H1 (cell line): ENCODE measurements around the gene GRIP1. TPM values are rescaled to one million over a fixed set of nuclear protein-coding genes. Genes with fewer than 3 reads are reported as not detected.

Experiments
- CTCF ChIA-PET: fragments of 300-600 bp; sonication (Branson Sonifier 250); formaldehyde crosslinking; loops from one replicate; lab custom pipeline; 2021; ENCODE audit not compliant: partially characterized antibody; lab: Charles Lee
- POLR2A ChIA-PET: fragments of 300-600 bp; sonication (Branson Sonifier 250); formaldehyde crosslinking; loops from one replicate; lab custom pipeline; 2021; ENCODE audit warnings: inconsistent platforms; ENCODE audit not compliant: partially characterized antibody; lab: Charles Lee
- DNase-seq, 2 experiments: peaks; one replicate each; pipeline versions ENCODE4 v3.0.0 to v3.0.0-alpha.2; 2010 to 2022; ENCODE audit warnings: low spot score in 2 of 2, low read depth in 1 of 2, mixed read lengths in 1 of 2
- FAIRE-seq: peaks from 2 replicates; lab custom pipeline; 2011; peaks lifted over from hg19 to GRCh38; lab: Jason Lieb, UNC
- H2AFZ ChIP-seq: 2 replicates; pipeline ENCODE4 v1.8.1; 2012; ENCODE audit warnings: low read length, inconsistent platforms
- H2AK5ac ChIP-seq: 2 replicates; pipeline ENCODE4 v1.6.1; 2013; ENCODE audit warnings: low read depth, low read length
- H2BK120ac ChIP-seq: replicated peaks from 2 replicates; pipeline ENCODE3; 2013; ENCODE audit warnings: low read depth, low read length, inconsistent platforms
- H2BK12ac ChIP-seq: 2 replicates; pipeline ENCODE4 v1.6.1; 2013; ENCODE audit warnings: low read depth, low read length
- H2BK15ac ChIP-seq: 2 replicates; pipeline ENCODE4 v1.6.1; 2013; ENCODE audit warnings: low read length
- H2BK20ac ChIP-seq: 2 replicates; pipeline ENCODE4 v1.6.1; 2013; ENCODE audit warnings: low read length
- H2BK5ac ChIP-seq: 2 replicates; pipeline ENCODE4 v1.6.1; 2013; ENCODE audit warnings: low read depth, low read length
- H3K14ac ChIP-seq: 2 replicates; pipeline ENCODE4 v1.6.1; 2013; ENCODE audit warnings: inconsistent platforms; ENCODE audit not compliant: insufficient read length
- H3K18ac ChIP-seq: 2 replicates; pipeline ENCODE4 v1.6.1; 2013; ENCODE audit warnings: low read length; ENCODE audit errors: extremely low read depth
- H3K23ac ChIP-seq: 2 replicates; pipeline ENCODE4 v1.6.1; 2013; ENCODE audit warnings: inconsistent platforms; ENCODE audit not compliant: insufficient read length
- H3K23me2 ChIP-seq: 2 replicates; pipeline ENCODE4 v1.6.1; 2013; ENCODE audit warnings: low read depth, low read length
- H3K27ac ChIP-seq: 2 replicates; pipeline ENCODE4 v1.6.1; 2011; ENCODE audit warnings: low read depth, low read length, inconsistent platforms
- H3K27me3 ChIP-seq, 4 experiments: replicated peaks in 1 of 4; 1 replicate in 1 of 4; 2 replicates in 3 of 4; pipeline versions ENCODE4 v1.6.1 to v1.8.1; 2011 to 2013; ENCODE audit warnings: low read length in 3 of 4, mild to moderate bottlenecking in 3 of 4, inconsistent platforms in 2 of 4, mixed read lengths in 2 of 4, moderate library complexity in 1 of 4; ENCODE audit not compliant: control insufficient read depth in 3 of 4, insufficient read depth in 3 of 4; ENCODE audit errors: extremely low read depth in 1 of 4
- H3K36me3 ChIP-seq, 4 experiments: 2 replicates each; pipeline versions ENCODE4 v1.6.1 to v1.8.1; 2011 to 2013; ENCODE audit warnings: mild to moderate bottlenecking in 4 of 4, low read length in 3 of 4, moderate library complexity in 2 of 4, control low read depth in 1 of 4, inconsistent platforms in 1 of 4; ENCODE audit not compliant: insufficient read depth in 4 of 4, control insufficient read depth in 2 of 4
- H3K4ac ChIP-seq: replicated peaks from 2 replicates; pipeline ENCODE3; 2013; ENCODE audit warnings: low read length, low read depth, mixed read lengths, inconsistent platforms; ENCODE audit not compliant: insufficient read length
- H3K4me1 ChIP-seq, 4 experiments: replicated peaks in 1 of 4; 1 replicate in 1 of 4; 2 replicates in 3 of 4; pipeline versions ENCODE4 v1.6.1 to v1.8.1; 2011 to 2013; ENCODE audit warnings: low read length in 3 of 4, inconsistent platforms in 2 of 4, mixed read lengths in 1 of 4; ENCODE audit not compliant: insufficient read depth in 4 of 4, control insufficient read depth in 3 of 4
- H3K4me2 ChIP-seq, 2 experiments: 2 replicates each; pipeline versions ENCODE4 v1.6.1 to v1.8.1; 2011 to 2013; ENCODE audit warnings: low read depth in 2 of 2, low read length in 2 of 2, control low read depth in 1 of 2, inconsistent platforms in 1 of 2, mild to moderate bottlenecking in 1 of 2; ENCODE audit not compliant: insufficient read depth in 1 of 2
- H3K4me3 ChIP-seq, 4 experiments: fragments of 200-600, 300-600 bp in 1 of 4; sonication (generic), shearing (Covaris generic), sonication (Bioruptor Twin) in 1 of 4; 2 replicates each; pipeline versions ENCODE4 v1.5.1 to v1.8.1; 2011 to 2016; ENCODE audit warnings: low read length in 4 of 4, low read depth in 3 of 4, control low read depth in 2 of 4, inconsistent platforms in 2 of 4, mild to moderate bottlenecking in 2 of 4, mixed read lengths in 1 of 4, moderate library complexity in 1 of 4; ENCODE audit not compliant: insufficient read depth in 2 of 4; ENCODE audit errors: extremely low read depth in 1 of 4
- H3K56ac ChIP-seq: replicated peaks from 2 replicates; pipeline ENCODE3; 2013; ENCODE audit warnings: low read depth, mild to moderate bottlenecking, mixed read lengths, low read length, inconsistent platforms; ENCODE audit not compliant: insufficient read length
- H3K79me1 ChIP-seq: 2 replicates; pipeline ENCODE4 v1.6.1; 2013; ENCODE audit warnings: low read depth, low read length, control low read depth
- H3K79me2 ChIP-seq, 2 experiments: 2 replicates each; pipeline versions ENCODE4 v1.6.1 to v1.8.1; 2012 to 2013; ENCODE audit warnings: low read length in 2 of 2, mild to moderate bottlenecking in 2 of 2, inconsistent platforms in 1 of 2; ENCODE audit not compliant: insufficient read depth in 2 of 2, control insufficient read depth in 1 of 2
- H3K9ac ChIP-seq, 4 experiments: replicated peaks in 1 of 4; 1 replicate in 1 of 4; 2 replicates in 3 of 4; pipeline versions ENCODE4 v1.6.1 to v1.8.1; 2011 to 2013; ENCODE audit warnings: low read depth in 3 of 4, low read length in 3 of 4, control low read depth in 2 of 4, mild to moderate bottlenecking in 2 of 4, moderate library complexity in 2 of 4, inconsistent platforms in 1 of 4; ENCODE audit errors: extremely low read depth in 1 of 4
- H3K9me3 ChIP-seq, 2 experiments: 2 replicates each; pipeline versions ENCODE4 v1.6.1 to v1.8.1; 2012 to 2013; ENCODE audit warnings: mild to moderate bottlenecking in 2 of 2, moderate library complexity in 2 of 2, control low read depth in 1 of 2, inconsistent platforms in 1 of 2, low read depth in 1 of 2, low read length in 1 of 2, mixed read lengths in 1 of 2; ENCODE audit not compliant: insufficient read depth in 2 of 2
- H4K20me1 ChIP-seq, 2 experiments: replicated peaks in 1 of 2; 2 replicates each; pipeline versions ENCODE3 to v1.8.1; 2011 to 2013; ENCODE audit warnings: inconsistent platforms in 2 of 2, low read length in 2 of 2, mild to moderate bottlenecking in 1 of 2; ENCODE audit not compliant: insufficient read depth in 2 of 2, control insufficient read depth in 1 of 2
- H4K5ac ChIP-seq: 2 replicates; pipeline ENCODE4 v1.6.1; 2013; ENCODE audit warnings: low read length, low read depth, mixed read lengths, inconsistent platforms; ENCODE audit not compliant: insufficient read length
- H4K8ac ChIP-seq: 2 replicates; pipeline ENCODE4 v1.8.0; 2013; ENCODE audit warnings: mild to moderate bottlenecking, moderate library complexity, low read length, inconsistent platforms; ENCODE audit not compliant: insufficient read depth; ENCODE audit errors: extremely low read depth
- H4K91ac ChIP-seq: replicated peaks from 2 replicates; pipeline ENCODE3; 2013; ENCODE audit warnings: low read length, mixed read lengths, inconsistent platforms; ENCODE audit not compliant: insufficient read length
- ASH2L ChIP-seq: fragments of 200-600, 300-600 bp; sonication (generic); IDR thresholded peaks from one replicate; pipeline ENCODE4 v1.7.1; 2017; ENCODE audit warnings: low read length
- ATF2 ChIP-seq: IDR thresholded peaks from 2 replicates; pipeline ENCODE4 v1.6.1; 2012; ENCODE audit warnings: low read length, inconsistent platforms
- ATF3 ChIP-seq: IDR thresholded peaks from 2 replicates; pipeline ENCODE4 v1.6.1; 2011; ENCODE audit warnings: low read depth, mild to moderate bottlenecking, low read length; ENCODE audit not compliant: insufficient read depth
- CEBPB ChIP-seq: IDR thresholded peaks from 2 replicates; pipeline ENCODE4 v1.6.1; 2012; ENCODE audit warnings: low read depth, low read length
- MAFK ChIP-seq: IDR thresholded peaks from 2 replicates; pipeline ENCODE4 v1.6.1; 2012; ENCODE audit warnings: low read depth, mild to moderate bottlenecking, improper control_type of control experiment, low read length
- POU5F1 ChIP-seq: IDR thresholded peaks from 2 replicates; pipeline ENCODE4 v1.6.1; 2011; ENCODE audit warnings: low read depth, mild to moderate bottlenecking, low read length, moderate library complexity
- RFX5 ChIP-seq: IDR thresholded peaks from 2 replicates; pipeline ENCODE4 v1.6.1; 2011; ENCODE audit warnings: low read depth, low read length, improper control_type of control experiment, borderline replicate concordance
- TAF1 ChIP-seq: IDR thresholded peaks from 2 replicates; pipeline ENCODE4 v1.6.1; 2011; ENCODE audit warnings: mild to moderate bottlenecking, low read depth, low read length
- TAF7 ChIP-seq: optimal IDR thresholded peaks from 2 replicates; pipeline ENCODE3; 2011; ENCODE audit warnings: low read depth, mild to moderate bottlenecking, inconsistent platforms, low read length, moderate library complexity, borderline replicate concordance
- TCF12 ChIP-seq: IDR thresholded peaks from 2 replicates; pipeline ENCODE4 v1.6.1; 2011; ENCODE audit warnings: low read depth, mild to moderate bottlenecking, low read length
- YY1 ChIP-seq: IDR thresholded peaks from 2 replicates; pipeline ENCODE4 v1.6.1; 2011; ENCODE audit warnings: low read depth, mild to moderate bottlenecking, low read length
- WGBS, 2 experiments: shearing (Covaris generic) in 1 of 2; methylation state at CpG; one replicate each; pipeline versions ENCODE4 v1.1.6 to v1.1.7; 2013 to 2015; ENCODE audit warnings: low lambda C conversion rate in 2 of 2, mixed read lengths in 2 of 2, inconsistent platforms in 1 of 2, low coverage in 1 of 2, missing lambda C conversion rate in 1 of 2; ENCODE audit not compliant: insufficient replicate concordance in 2 of 2, insufficient coverage in 1 of 2, insufficient read length in 1 of 2; ENCODE audit errors: extremely low coverage in 1 of 2, missing lambda C conversion rate in 1 of 2; 5-methylcytosine and 5-hydroxymethylcytosine counted together
- polyA plus RNA-seq, 7 experiments: library from polyadenylated mRNA; depleted of rRNA in 3 of 7; stranded (reverse) in 5 of 7; unstranded in 2 of 7; fragments of >200 nt in 5 of 7; fragments of 200-250 nt in 2 of 7; gene quantifications; 1 replicate in 5 of 7; 2 replicates in 1 of 7; 4 replicates in 1 of 7; pipeline versions ENCODE4 v1.2.1 to v1.2.3, GENCODE V29; 2011 to 2013; ENCODE audit warnings: missing spikeins in 2 of 7, mixed read lengths in 2 of 7
- total RNA-seq: library from RNA; stranded (reverse); fragmentation: NEBNext Ultra II Directional; extraction: Animal tissue kit (Norgen Biotek cat#: 25700); gene quantifications from 2 replicates; pipeline ENCODE4 v1.2.1, GENCODE V29; 2021
- TF ChIP-seq, protein P1 (sequence below): IDR thresholded peaks from 2 replicates; pipeline ENCODE4 v1.6.1; 2011; ENCODE audit warnings: low read length, improper control_type of control experiment

Gene GRIP1
- total and polyA plus RNA-seq, 2 of the 8 experiments (the other 6 are each of a cell fraction or from before 2014, with no cell fraction given), result 4.5 to 27.3 TPM

- H3K23ac ChIP-seq, result no peak overlapping the region
- no peak overlapping the region for H3K14ac ChIP-seq
- no peak overlapping the region for H2BK20ac ChIP-seq
- no peak overlapping the region for H3K4me2 ChIP-seq
- no peaks in the 10 kb centered on the region for H3K79me2 ChIP-seq
- H3K56ac ChIP-seq, result no peak overlapping the region
- H4K8ac ChIP-seq, result no peak overlapping the region
- H2BK120ac ChIP-seq, result no peak overlapping the region
- DNase-seq, result no peak
- H3K27ac ChIP-seq, result no peak overlapping the region
- no peak for FAIRE-seq
- no peak overlapping the region for H2AK5ac ChIP-seq
- 96% methylated on average over 3 of the region's 3 CpGs; no CpG with 5 or more reads in 1 of the 2 experiments for WGBS, 2 experiments
- no peaks in the 10 kb centered on the region for H3K36me3 ChIP-seq
- H3K4me1 ChIP-seq, result peaks cover 0 to 3% (median 1%) of the 10 kb centered on the region in 4 experiments; a peak in 2 of 7 replicates
- no peaks in the 10 kb centered on the region for H3K27me3 ChIP-seq
- H3K23me2 ChIP-seq, result no peaks in the 10 kb centered on the region
- H3K9ac ChIP-seq, result no peak overlapping the region
- H2BK15ac ChIP-seq, result no peak overlapping the region
- no peak overlapping the region for H2BK5ac ChIP-seq
- no peaks in the 10 kb centered on the region for H3K79me1 ChIP-seq
- H3K4me3 ChIP-seq, result no peak overlapping the region
- no peaks in the 10 kb centered on the region for H4K20me1 ChIP-seq
- H3K18ac ChIP-seq, result no peak overlapping the region
- H2BK12ac ChIP-seq, result no peak overlapping the region
- H3K4ac ChIP-seq, result no peak overlapping the region
- H2AFZ ChIP-seq, result no peak overlapping the region
- ChIA-PET POLR2A (no interaction called here), CTCF (interaction anchor here (0.6 to 3.1 kb wide), 4 partner anchors 16 to 528 kb away, joined by 3 to 14 read pairs (median 4); no protein-coding TSS in a partner anchor)
- no peak overlapping the region for H4K91ac ChIP-seq
- no peak overlapping the region for H4K5ac ChIP-seq
- H3K9me3 ChIP-seq, result no peaks in the 10 kb centered on the region
- TF ChIP-seq TCF12 (no peak), YY1 (no peak), RFX5 (no peak), CEBPB (no peak), ATF2 (no peak), MAFK (no peak), ASH2L (no peak), ATF3 (no peak), TAF1 (no peak), TAF7 (no peak), POU5F1 (no peak)
- TF ChIP-seq, protein P1, sequence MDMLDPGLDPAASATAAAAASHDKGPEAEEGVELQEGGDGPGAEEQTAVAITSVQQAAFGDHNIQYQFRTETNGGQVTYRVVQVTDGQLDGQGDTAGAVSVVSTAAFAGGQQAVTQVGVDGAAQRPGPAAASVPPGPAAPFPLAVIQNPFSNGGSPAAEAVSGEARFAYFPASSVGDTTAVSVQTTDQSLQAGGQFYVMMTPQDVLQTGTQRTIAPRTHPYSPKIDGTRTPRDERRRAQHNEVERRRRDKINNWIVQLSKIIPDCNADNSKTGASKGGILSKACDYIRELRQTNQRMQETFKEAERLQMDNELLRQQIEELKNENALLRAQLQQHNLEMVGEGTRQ, result no peak
Observed at GRCh38 chr12:66725031-66725430, 46.2 kb upstream of the GRIP1 start.
